Measurements from ENCODE around the gene RASGRP3. TPM values are rescaled to one million over a fixed set of nuclear protein-coding genes. Genes with fewer than 3 reads are reported as not detected.

Gene RASGRP3
- total and polyA plus RNA-seq, 12 donors, result 2.5 to 23.8 (median 10.7) TPM

DNA sequence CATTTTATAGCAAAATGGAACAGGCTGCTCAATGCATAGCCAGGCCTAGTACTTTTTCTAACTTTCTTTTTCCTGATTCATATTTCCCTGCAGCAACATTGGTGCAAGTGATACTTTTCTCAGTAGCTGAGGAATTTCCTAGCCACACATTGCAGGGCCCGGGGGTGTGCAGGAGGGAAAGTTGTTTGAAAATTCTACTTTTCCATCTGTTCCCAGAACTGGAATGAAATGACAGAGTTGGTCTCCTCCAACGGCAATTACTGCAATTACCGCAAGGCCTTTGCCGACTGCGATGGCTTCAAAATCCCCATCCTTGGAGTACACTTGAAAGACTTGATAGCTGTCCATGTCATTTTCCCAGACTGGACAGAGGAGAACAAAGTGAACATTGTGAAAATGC is 50.5 kb downstream of the RASGRP3 start:
- Histone ChIP-seq H3K9me3 (replicated peaks in 1 of 3) (no peaks in the 10 kb centered on the region), H3K36me3 (replicated peaks in 1 of 2) (no peaks in the 10 kb centered on the region), H3K27me3 (no peaks in the 10 kb centered on the region), H3K27ac (no peak overlapping the region), H3K4me1 (replicated peaks in 1 of 2) (no peaks in the 10 kb centered on the region), H3K4me3 (no peak overlapping the region)
- WGBS, 4 donors, result 90 to 96% (median 93%) methylated on average over 5 of the region's 5 CpGs
- TF ChIP-seq POLR2A (IDR thresholded peaks at IDR 0.05), result no peak
- TF ChIP-seq, protein P1, sequence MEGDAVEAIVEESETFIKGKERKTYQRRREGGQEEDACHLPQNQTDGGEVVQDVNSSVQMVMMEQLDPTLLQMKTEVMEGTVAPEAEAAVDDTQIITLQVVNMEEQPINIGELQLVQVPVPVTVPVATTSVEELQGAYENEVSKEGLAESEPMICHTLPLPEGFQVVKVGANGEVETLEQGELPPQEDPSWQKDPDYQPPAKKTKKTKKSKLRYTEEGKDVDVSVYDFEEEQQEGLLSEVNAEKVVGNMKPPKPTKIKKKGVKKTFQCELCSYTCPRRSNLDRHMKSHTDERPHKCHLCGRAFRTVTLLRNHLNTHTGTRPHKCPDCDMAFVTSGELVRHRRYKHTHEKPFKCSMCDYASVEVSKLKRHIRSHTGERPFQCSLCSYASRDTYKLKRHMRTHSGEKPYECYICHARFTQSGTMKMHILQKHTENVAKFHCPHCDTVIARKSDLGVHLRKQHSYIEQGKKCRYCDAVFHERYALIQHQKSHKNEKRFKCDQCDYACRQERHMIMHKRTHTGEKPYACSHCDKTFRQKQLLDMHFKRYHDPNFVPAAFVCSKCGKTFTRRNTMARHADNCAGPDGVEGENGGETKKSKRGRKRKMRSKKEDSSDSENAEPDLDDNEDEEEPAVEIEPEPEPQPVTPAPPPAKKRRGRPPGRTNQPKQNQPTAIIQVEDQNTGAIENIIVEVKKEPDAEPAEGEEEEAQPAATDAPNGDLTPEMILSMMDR (IDR thresholded peaks at IDR 0.05), result no peak
- no peak for DNase-seq
- intact Hi-C loops (cut with DNase I), result no loop called here

DNA sequence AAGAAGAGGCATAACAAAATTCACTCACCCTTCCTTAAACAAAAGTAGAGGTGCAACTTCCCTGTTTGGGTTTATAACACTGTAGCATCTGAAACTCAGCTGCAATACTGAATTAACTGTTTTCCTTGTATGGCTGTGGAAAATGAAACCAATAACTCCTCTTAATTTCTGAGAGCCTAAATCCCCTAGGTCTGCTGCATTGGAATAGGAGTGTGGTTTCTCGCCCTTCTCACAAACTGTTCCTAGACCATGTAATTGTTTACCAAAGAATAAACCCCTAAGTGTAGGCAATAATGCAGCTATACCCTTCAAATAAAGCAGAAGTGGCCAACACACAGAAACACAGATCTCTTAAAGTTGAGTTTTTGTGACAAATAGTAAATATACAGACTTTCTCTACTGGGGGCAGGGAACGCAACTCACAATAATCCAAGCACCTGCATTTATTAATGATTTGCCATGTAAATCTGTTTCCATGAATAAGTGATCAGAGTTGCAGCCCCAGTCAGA is 52.0 kb downstream of the RASGRP3 start:
- TF ChIP-seq POLR2A (IDR thresholded peaks at IDR 0.05), result no peak
- TF ChIP-seq, protein P1 (IDR thresholded peaks at IDR 0.05), result no peak
- intact Hi-C loops (cut with DNase I), result no loop called here
- Histone ChIP-seq H3K27ac (no peak overlapping the region), H3K9me3 (replicated peaks in 1 of 3) (no peaks in the 10 kb centered on the region), H3K27me3 (no peaks in the 10 kb centered on the region), H3K4me3 (no peak overlapping the region), H3K36me3 (replicated peaks in 1 of 2) (no peaks in the 10 kb centered on the region), H3K4me1 (replicated peaks in 1 of 2) (no peaks in the 10 kb centered on the region)
- 89 to 95% (median 94%) methylated on average over 2 of the region's 2 CpGs for WGBS, 4 donors
- no peak for DNase-seq

DNA sequence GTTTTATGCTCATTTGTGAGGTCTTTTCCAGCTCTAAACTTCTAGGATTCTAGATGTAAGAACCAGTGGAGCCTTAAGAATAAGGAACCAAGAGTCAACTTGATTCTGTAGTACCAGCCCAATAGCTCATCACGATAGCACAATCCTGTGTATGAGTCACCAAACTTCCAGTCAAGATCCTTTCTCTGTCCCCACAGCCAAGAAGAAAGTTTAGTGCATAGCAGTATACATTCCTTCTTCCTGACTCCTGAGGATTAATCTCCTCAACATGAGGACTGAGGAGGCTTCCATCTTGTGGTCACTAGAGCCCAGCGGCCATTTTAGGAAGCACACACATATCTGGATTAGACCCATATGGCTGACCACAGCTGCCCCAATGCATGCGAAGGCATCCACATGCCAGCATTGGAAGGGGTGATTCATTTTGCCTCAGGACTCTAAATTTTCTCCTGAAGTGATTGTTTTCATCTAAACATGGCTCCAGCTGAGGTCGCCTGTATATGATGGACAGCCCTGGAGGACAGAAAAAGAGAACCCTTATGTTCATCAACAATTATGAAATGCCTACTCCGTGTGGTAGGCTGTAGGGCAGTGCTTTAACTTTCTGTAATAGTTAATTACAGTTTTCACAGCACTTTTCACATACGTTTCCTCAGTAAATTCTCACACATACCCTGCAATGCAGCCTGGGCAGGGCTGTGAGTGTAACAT is 53.5 kb downstream of the RASGRP3 start:
- 74 to 81% (median 79%) methylated on average over 4 to 6 of the region's 6 CpGs for WGBS, 4 donors
- Histone ChIP-seq H3K27me3 (no peaks in the 10 kb centered on the region), H3K9me3 (replicated peaks in 1 of 3) (no peaks in the 10 kb centered on the region), H3K4me3 (no peak overlapping the region), H3K36me3 (replicated peaks in 1 of 2) (no peaks in the 10 kb centered on the region), H3K4me1 (replicated peaks in 1 of 2) (no peaks in the 10 kb centered on the region), H3K27ac (no peak overlapping the region)
- no peak for DNase-seq
- intact Hi-C loops (cut with DNase I), result no loop called here
- TF ChIP-seq POLR2A (IDR thresholded peaks at IDR 0.05), result no peak
- TF ChIP-seq, protein P1 (IDR thresholded peaks at IDR 0.05), result no peak

DNA sequence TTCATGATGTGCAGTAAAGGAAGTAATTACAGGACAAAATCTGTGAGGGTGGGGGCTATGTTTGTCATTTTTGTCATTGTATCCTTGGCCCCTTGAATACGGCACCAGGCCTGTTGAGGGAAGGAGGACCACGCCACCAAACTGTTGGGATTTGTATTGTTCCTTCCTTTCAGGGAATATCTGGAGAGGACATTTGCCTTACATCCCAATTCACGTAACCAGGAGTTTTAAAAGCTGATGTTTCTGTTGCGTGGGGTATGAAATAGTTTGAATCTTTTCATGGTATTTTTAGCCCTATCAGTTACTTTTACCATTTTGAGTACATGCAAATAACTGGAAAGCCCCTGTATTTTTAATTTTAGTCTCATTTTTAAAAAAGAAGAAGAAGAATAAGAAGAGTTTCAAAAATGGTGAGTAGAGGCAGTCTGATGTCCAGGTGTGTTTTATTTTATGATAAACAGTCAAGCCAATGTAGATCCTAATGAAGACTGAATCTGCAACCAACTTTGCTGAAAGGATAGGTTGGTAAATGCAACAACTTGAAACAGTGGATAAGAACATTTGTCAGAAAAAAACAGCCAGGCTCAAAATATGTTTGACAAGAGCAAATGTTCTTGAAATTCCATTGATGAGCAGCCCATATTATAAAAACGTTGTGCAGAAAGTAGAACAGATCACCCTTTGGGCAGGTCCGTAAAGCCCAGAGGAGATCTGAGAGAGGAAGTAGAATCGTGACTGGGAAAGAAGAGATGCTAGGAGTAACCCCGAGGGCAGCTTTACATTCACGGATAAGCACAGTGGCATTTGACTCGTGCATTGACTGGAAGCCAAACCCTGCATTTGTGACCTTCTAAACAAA is 54.5 kb downstream of the RASGRP3 start:
- intact Hi-C loops (cut with DNase I), result no loop called here
- 71 to 76% (median 72%) methylated on average over 10 of the region's 10 CpGs for WGBS, 4 donors
- Histone ChIP-seq H3K36me3 (replicated peaks in 1 of 2) (no peaks in the 10 kb centered on the region), H3K27me3 (no peaks in the 10 kb centered on the region), H3K9me3 (replicated peaks in 1 of 3) (no peaks in the 10 kb centered on the region), H3K4me1 (replicated peaks in 1 of 2) (no peaks in the 10 kb centered on the region), H3K4me3 (no peak overlapping the region), H3K27ac (no peak overlapping the region)
- TF ChIP-seq, protein P1 (IDR thresholded peaks at IDR 0.05), result no peak
- TF ChIP-seq POLR2A (IDR thresholded peaks at IDR 0.05), result no peak
- DNase-seq, result no peak

Data from adrenal gland (tissue), 12 donors.